ENCODE results near the gene LCN15.

DNA sequence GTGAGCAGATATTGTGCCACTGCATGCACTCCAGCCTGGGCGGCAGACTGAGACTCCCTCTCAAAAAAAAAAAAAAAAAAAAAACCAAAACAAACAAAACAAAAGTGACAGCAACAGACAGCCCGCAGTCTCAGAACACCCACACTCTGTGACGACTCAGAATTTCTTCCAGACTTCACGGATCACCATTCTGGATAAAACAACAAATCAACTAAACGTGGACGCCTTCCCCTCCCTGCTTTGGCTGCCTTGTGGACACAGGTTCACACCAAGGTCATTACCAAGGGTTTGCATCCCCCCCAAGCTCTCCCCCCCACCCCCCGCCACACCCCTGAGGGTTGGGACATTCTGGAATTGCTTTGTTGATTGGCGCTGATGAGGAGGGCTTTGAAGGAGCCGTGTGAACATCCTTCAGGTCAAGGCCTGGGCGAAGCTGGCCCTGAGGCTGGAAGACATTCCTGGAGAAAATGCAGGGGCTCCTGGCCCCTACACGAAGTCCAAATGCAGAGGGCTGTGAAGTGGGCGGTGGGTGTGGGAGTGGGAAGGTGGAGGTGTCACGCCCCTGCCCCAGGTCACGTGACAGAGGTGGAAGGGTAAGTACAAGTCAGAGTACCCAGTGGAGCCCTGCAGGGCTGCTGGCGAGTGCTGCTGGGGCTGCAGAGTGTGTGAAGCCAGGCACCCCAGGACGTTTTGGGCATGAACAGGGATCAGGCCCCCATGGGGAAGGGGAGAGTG is 31.7 kb downstream of the LCN15 start:
- TF ChIP-seq, protein P1, sequence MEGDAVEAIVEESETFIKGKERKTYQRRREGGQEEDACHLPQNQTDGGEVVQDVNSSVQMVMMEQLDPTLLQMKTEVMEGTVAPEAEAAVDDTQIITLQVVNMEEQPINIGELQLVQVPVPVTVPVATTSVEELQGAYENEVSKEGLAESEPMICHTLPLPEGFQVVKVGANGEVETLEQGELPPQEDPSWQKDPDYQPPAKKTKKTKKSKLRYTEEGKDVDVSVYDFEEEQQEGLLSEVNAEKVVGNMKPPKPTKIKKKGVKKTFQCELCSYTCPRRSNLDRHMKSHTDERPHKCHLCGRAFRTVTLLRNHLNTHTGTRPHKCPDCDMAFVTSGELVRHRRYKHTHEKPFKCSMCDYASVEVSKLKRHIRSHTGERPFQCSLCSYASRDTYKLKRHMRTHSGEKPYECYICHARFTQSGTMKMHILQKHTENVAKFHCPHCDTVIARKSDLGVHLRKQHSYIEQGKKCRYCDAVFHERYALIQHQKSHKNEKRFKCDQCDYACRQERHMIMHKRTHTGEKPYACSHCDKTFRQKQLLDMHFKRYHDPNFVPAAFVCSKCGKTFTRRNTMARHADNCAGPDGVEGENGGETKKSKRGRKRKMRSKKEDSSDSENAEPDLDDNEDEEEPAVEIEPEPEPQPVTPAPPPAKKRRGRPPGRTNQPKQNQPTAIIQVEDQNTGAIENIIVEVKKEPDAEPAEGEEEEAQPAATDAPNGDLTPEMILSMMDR (conservative IDR thresholded peaks at IDR 0.05; ENCODE audit: low read length): no peak
- TF ChIP-seq EZH2phosphoT487 (IDR thresholded peaks at IDR 0.05; ENCODE audit: borderline replicate concordance, low read depth, low read length): no peak

Measured in OCI-LY7 (cell line).